Calu3 (cell line): ENCODE results near the gene LYRM7. TPM values are rescaled to one million over a fixed set of nuclear protein-coding genes. Genes with fewer than 3 reads are reported as not detected.
"Not testable (repeated sequence)": the region's sequence is repeated elsewhere in the genome, so short reads cannot be mapped to it uniquely, and the experiment has no call there.

ENCODE experiments used
- BruUV-seq: library from RNA; stranded (reverse); fragments of 400-500 nt; replicated peaks from 2 replicates; lab custom pipeline; 2021; lab: Mats Ljungman, UMichigan
- CTCF ChIA-PET: fragments of 300-600 bp; sonication (Branson Sonifier 250); formaldehyde crosslinking; loops from one replicate; lab custom pipeline; 2022; ENCODE audit warnings: antibody characterized with exemption; lab: Charles Lee
- DNase-seq: peaks from one replicate; pipeline ENCODE4 v3.0.0; 2022
- H3K27ac Mint-ChIP-seq: one replicate; pipeline ENCODE4 v1.8.0; 2022; ENCODE audit warnings: mixed read lengths; ENCODE audit not compliant: unreplicated experiment
- H3K27me3 Mint-ChIP-seq: one replicate; pipeline ENCODE4 v1.8.0; 2022; ENCODE audit warnings: mixed read lengths; ENCODE audit not compliant: unreplicated experiment
- H3K36me3 Mint-ChIP-seq: one replicate; pipeline ENCODE4 v1.8.0; 2022; ENCODE audit warnings: mild to moderate bottlenecking, moderate library complexity, mixed read lengths; ENCODE audit not compliant: insufficient read depth, unreplicated experiment
- H3K4me1 Mint-ChIP-seq: one replicate; pipeline ENCODE4 v1.8.0; 2022; ENCODE audit warnings: mild to moderate bottlenecking, low read depth, mixed read lengths; ENCODE audit not compliant: unreplicated experiment
- H3K4me3 Mint-ChIP-seq: one replicate; pipeline ENCODE4 v1.8.0; 2022; ENCODE audit warnings: mild to moderate bottlenecking, low read depth, moderate library complexity, mixed read lengths; ENCODE audit not compliant: unreplicated experiment
- H3K9me3 Mint-ChIP-seq: one replicate; pipeline ENCODE4 v1.8.0; 2022; ENCODE audit warnings: low read depth, mixed read lengths; ENCODE audit not compliant: unreplicated experiment
- intact Hi-C: fragments of 100-400 bp; cut with micrococcal nuclease; formaldehyde crosslinking; loops from one replicate; pipeline ENCODE4 v1.10.0; 2022; ENCODE audit not compliant: unreplicated experiment
- total RNA-seq: library from RNA; stranded (reverse); gene quantifications from 2 replicates; pipeline ENCODE4 v1.2.3, GENCODE V29; 2022
- TF ChIP-seq, protein P1 (sequence below): fragments of 200-600 bp; IDR thresholded peaks from one replicate; pipeline ENCODE4 v1.8.0; 2022; ENCODE audit warnings: antibody characterized with exemption; ENCODE audit not compliant: unreplicated experiment

The LYRM7 gene
- total RNA-seq, 1 experiment from 2014 or later, result 12.6 TPM

GRCh38 chr5:131250751-131251475, 80.2 kb downstream of the LYRM7 start:
- H3K4me3 Mint-ChIP-seq, result no peak overlapping the region
- intact Hi-C loops, result no loop called here
- no peak overlapping the region for H3K27ac Mint-ChIP-seq
- CTCF ChIA-PET, result interaction anchor here (0.8 to 1.2 kb wide), 2 partner anchors 8 to 11 kb away, joined by 3 to 5 read pairs; no protein-coding TSS in a partner anchor
- no peak for DNase-seq
- no peaks in the 10 kb centered on the region for H3K36me3 Mint-ChIP-seq
- no peaks in the 10 kb centered on the region for H3K9me3 Mint-ChIP-seq
- H3K4me1 Mint-ChIP-seq, result no peaks in the 10 kb centered on the region
- TF ChIP-seq, protein P1, sequence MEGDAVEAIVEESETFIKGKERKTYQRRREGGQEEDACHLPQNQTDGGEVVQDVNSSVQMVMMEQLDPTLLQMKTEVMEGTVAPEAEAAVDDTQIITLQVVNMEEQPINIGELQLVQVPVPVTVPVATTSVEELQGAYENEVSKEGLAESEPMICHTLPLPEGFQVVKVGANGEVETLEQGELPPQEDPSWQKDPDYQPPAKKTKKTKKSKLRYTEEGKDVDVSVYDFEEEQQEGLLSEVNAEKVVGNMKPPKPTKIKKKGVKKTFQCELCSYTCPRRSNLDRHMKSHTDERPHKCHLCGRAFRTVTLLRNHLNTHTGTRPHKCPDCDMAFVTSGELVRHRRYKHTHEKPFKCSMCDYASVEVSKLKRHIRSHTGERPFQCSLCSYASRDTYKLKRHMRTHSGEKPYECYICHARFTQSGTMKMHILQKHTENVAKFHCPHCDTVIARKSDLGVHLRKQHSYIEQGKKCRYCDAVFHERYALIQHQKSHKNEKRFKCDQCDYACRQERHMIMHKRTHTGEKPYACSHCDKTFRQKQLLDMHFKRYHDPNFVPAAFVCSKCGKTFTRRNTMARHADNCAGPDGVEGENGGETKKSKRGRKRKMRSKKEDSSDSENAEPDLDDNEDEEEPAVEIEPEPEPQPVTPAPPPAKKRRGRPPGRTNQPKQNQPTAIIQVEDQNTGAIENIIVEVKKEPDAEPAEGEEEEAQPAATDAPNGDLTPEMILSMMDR, result no peak
- BruUV-seq, result no TSS peak
- no peaks in the 10 kb centered on the region for H3K27me3 Mint-ChIP-seq

- Mint-ChIP-seq H3K27ac (no peak overlapping the region), H3K4me1 (peaks cover 3% of the 10 kb centered on the region), H3K9me3 (no peaks in the 10 kb centered on the region), H3K4me3 (no peak overlapping the region), H3K36me3 (no peaks in the 10 kb centered on the region), H3K27me3 (no peaks in the 10 kb centered on the region)
- DNase-seq, result no peak
- intact Hi-C loops, result no loop called here
- TF ChIP-seq, protein P1, result no peak
- CTCF ChIA-PET, result no interaction called here
- no TSS peak for BruUV-seq
Measured at GRCh38 chr5:131252824-131253171, 82.1 kb downstream of the LYRM7 start.

DNA sequence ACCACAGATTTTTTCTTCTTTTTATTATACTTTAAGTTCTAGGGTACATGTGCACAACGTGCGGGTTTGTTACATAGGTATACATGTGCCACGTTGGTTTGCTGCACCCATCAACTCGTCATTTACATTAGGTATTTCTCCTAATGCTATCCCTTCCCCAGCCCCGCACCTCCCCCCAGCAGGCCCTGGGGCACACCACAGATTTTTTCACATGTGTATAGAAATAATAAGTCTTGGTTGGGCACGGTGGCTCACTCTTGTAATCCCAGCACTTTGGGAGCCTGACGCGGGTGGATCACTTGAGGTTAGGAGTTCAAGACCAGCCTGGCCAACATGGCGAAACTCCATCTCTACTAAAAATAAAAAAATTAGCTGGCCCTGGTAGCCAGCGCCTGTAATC, 83.3 kb downstream of the LYRM7 start:
- H3K27ac Mint-ChIP-seq, intact Hi-C loops, BruUV-seq, CTCF ChIA-PET, H3K27me3 Mint-ChIP-seq, H3K4me3 Mint-ChIP-seq, H3K36me3 Mint-ChIP-seq, H3K9me3 Mint-ChIP-seq, DNase-seq: not testable (repeated sequence)
- H3K4me1 Mint-ChIP-seq, result peaks cover 16% of the 10 kb centered on the region

- Mint-ChIP-seq H3K9me3 (peaks cover 3% of the 10 kb centered on the region), H3K36me3 (no peaks in the 10 kb centered on the region), H3K27ac (no peak overlapping the region), H3K27me3 (no peaks in the 10 kb centered on the region), H3K4me1 (peaks cover 23% of the 10 kb centered on the region), H3K4me3 (no peak overlapping the region)
- intact Hi-C loops, result no loop called here
- TF ChIP-seq, protein P1, result no peak
- BruUV-seq, result no TSS peak
- DNase-seq, result no peak
- CTCF ChIA-PET, result no interaction called here
Measured at GRCh38 chr5:131254741-131255140, 84.0 kb downstream of the LYRM7 start.

Other genes starting within 250 kb of the LYRM7 start
- gene HINT1, start 5.7 kb upstream of the LYRM7 start, total RNA-seq, result 198 and 232 TPM in 2 replicates
- 63.9 and 65.5 TPM in 2 replicates for gene CDC42SE2, start 93.1 kb downstream of the LYRM7 start, total RNA-seq